Peyer's patch (tissue), 4 donors: Measurements from ENCODE around the gene TSPEAR. TPM values are rescaled to one million over a fixed set of nuclear protein-coding genes. Genes with fewer than 3 reads are reported as not detected.

Source experiments
- DNase-seq, 3 donors: peaks; one replicate each; pipeline ENCODE4 v3.0.0-alpha.2; 2017 to 2019
- H3K27ac ChIP-seq, 4 donors: fragments of 200-600 bp; sonication (generic); one replicate each; pipeline ENCODE4 v1.5.1; 2016 to 2019
- H3K27me3 ChIP-seq, 2 donors: fragments of 200-600 bp; sonication (generic); one replicate each; pipeline ENCODE4 v1.5.1; 2019
- H3K36me3 ChIP-seq, 3 donors: fragments of 200-600 bp; sonication (generic); one replicate each; pipeline ENCODE4 v1.5.1; 2016 to 2019
- H3K4me1 ChIP-seq, 4 donors: fragments of 200-600 bp; sonication (generic); one replicate each; pipeline ENCODE4 v1.5.1; 2016 to 2019
- H3K4me3 ChIP-seq, 4 donors: fragments of 200-600 bp; sonication (generic); 1 replicate in 3 of 4; 2 replicates in 1 of 4; pipeline ENCODE4 v1.5.1; 2016 to 2019; ENCODE audit warnings: mild to moderate bottlenecking in 1 of 4
- H3K9me3 ChIP-seq, 4 donors: fragments of 200-600 bp; sonication (generic); one replicate each; pipeline ENCODE4 v1.5.1; 2016 to 2019; ENCODE audit warnings: mild to moderate bottlenecking in 1 of 4
- POLR2A ChIP-seq, 2 donors: fragments of 450-650 bp; IDR thresholded peaks; one replicate each; pipeline ENCODE4 v1.5.1; 2017; ENCODE audit warnings: antibody characterized with exemption in 2 of 2, mild to moderate bottlenecking in 2 of 2, moderate library complexity in 2 of 2
- total RNA-seq, 4 donors: library from RNA; depleted of rRNA; stranded (reverse); fragments of >200 nt; gene quantifications; one replicate each; pipeline ENCODE4 v1.1.0, GENCODE V29; 2016
- TF ChIP-seq, protein P1 (sequence below), 6 experiments: fragments of 450-650 bp in 4 of 6; fragments of 200-600 bp in 2 of 6; sonication (generic) in 1 of 6; IDR thresholded peaks; one replicate each; pipeline ENCODE4 v1.5.1; 2017 to 2019; ENCODE audit warnings: antibody characterized with exemption in 6 of 6, mild to moderate bottlenecking in 3 of 6, moderate library complexity in 1 of 6

The TSPEAR gene
- total RNA-seq, 4 donors from 2014 or later, result 0.47 TPM; not detected in 3

DNA sequence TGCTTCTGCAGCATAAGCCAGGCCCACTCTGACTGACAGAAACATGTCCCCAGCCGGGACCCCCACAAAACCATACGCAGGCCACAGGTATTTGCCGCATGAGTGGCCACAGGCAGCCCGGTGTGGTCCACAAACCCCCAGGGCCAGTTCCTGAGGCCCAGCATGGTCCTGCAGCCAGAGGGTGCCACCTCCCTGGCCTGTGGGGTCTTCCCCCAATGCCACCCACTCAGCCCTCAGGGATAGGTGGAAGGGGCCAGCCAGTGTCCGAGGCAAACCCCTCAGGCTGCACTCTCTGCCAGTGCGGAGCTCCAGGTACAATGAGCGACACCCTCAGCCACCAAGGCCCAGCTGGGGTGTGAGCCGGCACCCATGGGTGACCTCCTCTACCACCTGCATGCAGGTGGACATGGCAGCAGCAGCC is 46.8 kb upstream of the TSPEAR start:
- Histone ChIP-seq H3K4me1 (no peaks in the 10 kb centered on the region), H3K27me3 (no peaks in the 10 kb centered on the region), H3K4me3 (no peak overlapping the region), H3K36me3 (no peaks in the 10 kb centered on the region), H3K27ac (no peak overlapping the region), H3K9me3 (peaks cover 0 to 4% (median 0%) of the 10 kb centered on the region in 4 donors)
- DNase-seq, result peak in 1 of 3 donors; percentile 37
- no peak for TF ChIP-seq POLR2A (IDR thresholded peaks at IDR 0.05)
- TF ChIP-seq, protein P1, sequence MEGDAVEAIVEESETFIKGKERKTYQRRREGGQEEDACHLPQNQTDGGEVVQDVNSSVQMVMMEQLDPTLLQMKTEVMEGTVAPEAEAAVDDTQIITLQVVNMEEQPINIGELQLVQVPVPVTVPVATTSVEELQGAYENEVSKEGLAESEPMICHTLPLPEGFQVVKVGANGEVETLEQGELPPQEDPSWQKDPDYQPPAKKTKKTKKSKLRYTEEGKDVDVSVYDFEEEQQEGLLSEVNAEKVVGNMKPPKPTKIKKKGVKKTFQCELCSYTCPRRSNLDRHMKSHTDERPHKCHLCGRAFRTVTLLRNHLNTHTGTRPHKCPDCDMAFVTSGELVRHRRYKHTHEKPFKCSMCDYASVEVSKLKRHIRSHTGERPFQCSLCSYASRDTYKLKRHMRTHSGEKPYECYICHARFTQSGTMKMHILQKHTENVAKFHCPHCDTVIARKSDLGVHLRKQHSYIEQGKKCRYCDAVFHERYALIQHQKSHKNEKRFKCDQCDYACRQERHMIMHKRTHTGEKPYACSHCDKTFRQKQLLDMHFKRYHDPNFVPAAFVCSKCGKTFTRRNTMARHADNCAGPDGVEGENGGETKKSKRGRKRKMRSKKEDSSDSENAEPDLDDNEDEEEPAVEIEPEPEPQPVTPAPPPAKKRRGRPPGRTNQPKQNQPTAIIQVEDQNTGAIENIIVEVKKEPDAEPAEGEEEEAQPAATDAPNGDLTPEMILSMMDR (IDR thresholded peaks at IDR 0.05), result no peak

DNA sequence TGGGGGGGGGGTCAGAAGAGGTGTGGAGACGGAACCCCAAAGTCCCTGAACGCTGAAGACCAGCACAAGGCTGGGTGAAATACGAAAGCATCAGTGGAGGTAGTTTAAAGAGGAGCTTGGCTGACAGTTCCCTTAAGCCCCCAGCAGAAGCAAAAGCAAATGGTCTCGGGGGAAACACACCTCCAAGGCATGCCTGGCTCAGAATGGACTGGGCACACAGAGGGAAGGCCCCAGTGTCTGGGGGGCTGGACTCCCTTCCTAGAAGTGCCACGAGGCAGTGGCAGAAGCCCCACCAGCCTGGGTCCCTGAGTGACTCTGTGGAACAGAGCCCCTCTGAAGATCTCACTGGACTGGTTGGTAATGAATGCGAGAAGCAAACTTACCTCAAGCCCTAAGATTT is 46.4 kb upstream of the TSPEAR start:
- Histone ChIP-seq H3K36me3 (no peaks in the 10 kb centered on the region), H3K27ac (no peak overlapping the region), H3K4me3 (no peak overlapping the region), H3K4me1 (no peaks in the 10 kb centered on the region), H3K27me3 (no peaks in the 10 kb centered on the region), H3K9me3 (peaks cover 0 to 4% (median 0%) of the 10 kb centered on the region in 4 donors)
- TF ChIP-seq POLR2A (IDR thresholded peaks at IDR 0.05), result no peak
- TF ChIP-seq, protein P1 (IDR thresholded peaks at IDR 0.05), result no peak
- peak in 1 of 3 donors; percentile 11 for DNase-seq

DNA sequence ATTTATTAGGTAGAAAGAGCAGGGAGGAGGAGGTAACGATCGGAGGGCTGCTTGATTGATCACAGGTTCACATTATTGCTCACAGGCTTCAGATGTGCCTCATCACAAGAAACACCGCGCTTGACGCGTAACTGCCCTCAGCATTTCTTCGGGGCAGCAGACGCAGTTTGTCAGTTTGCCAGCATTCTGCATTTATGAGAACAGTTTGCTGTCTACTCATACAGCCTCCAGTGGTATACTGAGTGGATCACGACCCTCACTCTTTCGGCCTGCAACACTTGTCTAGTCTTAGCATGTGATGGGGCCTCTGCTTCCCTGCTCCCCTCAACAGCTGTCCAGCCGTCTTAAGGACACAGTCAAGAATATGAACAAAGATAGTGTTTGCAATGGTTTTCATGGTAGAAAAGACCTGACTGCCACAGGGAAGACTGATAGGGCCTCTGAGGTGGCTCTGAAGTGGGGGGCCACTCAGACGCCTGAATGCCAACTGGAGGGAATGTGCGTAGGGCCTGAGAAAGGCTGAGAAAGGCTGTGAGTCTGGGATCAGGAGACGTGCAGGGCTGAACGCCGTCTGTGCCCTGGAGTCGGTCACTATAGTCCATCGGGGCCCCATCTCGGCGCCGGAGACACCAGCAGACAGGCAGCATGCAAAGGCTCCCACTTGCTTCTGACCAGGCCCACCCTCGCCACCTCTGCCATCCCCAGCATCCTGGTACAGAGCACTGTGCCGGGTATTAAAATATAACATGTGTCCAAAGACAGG is 45.2 kb upstream of the TSPEAR start:
- no peak overlapping the region for H3K27ac ChIP-seq
- H3K9me3 ChIP-seq, result peaks cover 0 to 4% (median 0%) of the 10 kb centered on the region in 4 donors
- TF ChIP-seq POLR2A (IDR thresholded peaks at IDR 0.05), result no peak
- TF ChIP-seq, protein P1 (IDR thresholded peaks at IDR 0.05), result no peak
- H3K4me1 ChIP-seq, result no peaks in the 10 kb centered on the region
- H3K27me3 ChIP-seq, result no peaks in the 10 kb centered on the region
- peak in 1 of 3 donors; percentile 23 for DNase-seq
- H3K36me3 ChIP-seq, result no peaks in the 10 kb centered on the region
- H3K4me3 ChIP-seq, result no peak overlapping the region

DNA sequence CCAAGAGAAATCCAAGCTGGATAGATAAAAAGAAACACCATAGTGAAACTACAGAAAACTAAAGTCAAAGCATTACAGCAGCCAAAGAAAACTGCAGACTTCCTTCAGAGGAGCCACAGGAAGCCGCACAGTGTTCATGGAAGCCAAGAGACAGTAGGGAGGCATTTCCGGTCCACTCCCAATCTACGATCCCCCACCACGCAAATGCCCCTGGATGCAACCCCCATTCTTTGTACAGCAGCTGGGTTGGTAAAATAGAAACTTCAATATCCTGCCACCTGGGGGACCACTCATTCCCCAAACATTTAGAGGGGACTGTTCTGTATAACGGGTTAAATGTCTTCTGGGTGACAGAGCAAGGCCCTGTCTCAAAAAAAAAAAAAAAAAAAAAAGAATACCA is 43.9 kb upstream of the TSPEAR start:
- H3K27ac ChIP-seq, result no peak overlapping the region
- peaks cover 0 to 4% (median 0%) of the 10 kb centered on the region in 4 donors for H3K9me3 ChIP-seq
- no peaks in the 10 kb centered on the region for H3K36me3 ChIP-seq
- DNase-seq, result no peak
- TF ChIP-seq POLR2A (IDR thresholded peaks at IDR 0.05), result no peak
- TF ChIP-seq, protein P1 (IDR thresholded peaks at IDR 0.05), result no peak
- no peak overlapping the region for H3K4me3 ChIP-seq
- peaks cover 0 to 3% of the 10 kb centered on the region in 2 donors for H3K27me3 ChIP-seq
- no peaks in the 10 kb centered on the region for H3K4me1 ChIP-seq

DNA sequence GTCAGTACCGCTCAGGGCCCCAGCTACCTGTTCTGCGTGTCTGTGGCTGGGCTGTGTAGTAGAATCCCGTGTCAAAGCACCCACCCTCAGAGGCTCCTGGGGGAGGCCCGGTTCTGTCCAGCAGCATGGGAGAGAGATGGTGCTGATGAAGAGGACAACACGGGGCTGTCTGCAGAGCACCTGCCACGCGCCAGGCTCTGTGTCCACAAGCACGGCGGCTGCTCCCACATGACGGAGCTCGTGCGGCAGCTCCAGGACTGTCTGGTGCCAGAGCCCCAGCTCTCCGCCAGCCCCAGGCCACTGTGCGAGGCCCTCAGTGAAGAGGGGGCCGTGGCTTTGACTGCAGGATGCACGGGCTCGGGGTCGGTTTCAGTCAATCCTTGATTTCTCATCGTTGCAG is 42.0 kb upstream of the TSPEAR start:
- H3K27me3 ChIP-seq, result peaks cover 0 to 3% of the 10 kb centered on the region in 2 donors
- H3K4me3 ChIP-seq, result no peak overlapping the region

More for the DNA sequence above, 42.0 kb upstream of the TSPEAR start:
- peak in 1 of 3 donors; percentile 38 for DNase-seq
- H3K4me1 ChIP-seq, result no peaks in the 10 kb centered on the region
- no peaks in the 10 kb centered on the region for H3K36me3 ChIP-seq
- H3K27ac ChIP-seq, result no peak overlapping the region
- H3K9me3 ChIP-seq, result peaks cover 0 to 4% (median 0%) of the 10 kb centered on the region in 4 donors
- TF ChIP-seq POLR2A (IDR thresholded peaks at IDR 0.05), result no peak
- TF ChIP-seq, protein P1 (IDR thresholded peaks at IDR 0.05), result no peak
